Measurements from ENCODE around the gene NDOR1. TPM values are rescaled to one million over a fixed set of nuclear protein-coding genes. Genes with fewer than 3 reads are reported as not detected.

NDOR1 gene
- total and polyA plus RNA-seq, 2 of the 8 experiments (the other 6 are each of a cell fraction or from before 2014, with no cell fraction given): 25.7 to 32.3 TPM

DNA sequence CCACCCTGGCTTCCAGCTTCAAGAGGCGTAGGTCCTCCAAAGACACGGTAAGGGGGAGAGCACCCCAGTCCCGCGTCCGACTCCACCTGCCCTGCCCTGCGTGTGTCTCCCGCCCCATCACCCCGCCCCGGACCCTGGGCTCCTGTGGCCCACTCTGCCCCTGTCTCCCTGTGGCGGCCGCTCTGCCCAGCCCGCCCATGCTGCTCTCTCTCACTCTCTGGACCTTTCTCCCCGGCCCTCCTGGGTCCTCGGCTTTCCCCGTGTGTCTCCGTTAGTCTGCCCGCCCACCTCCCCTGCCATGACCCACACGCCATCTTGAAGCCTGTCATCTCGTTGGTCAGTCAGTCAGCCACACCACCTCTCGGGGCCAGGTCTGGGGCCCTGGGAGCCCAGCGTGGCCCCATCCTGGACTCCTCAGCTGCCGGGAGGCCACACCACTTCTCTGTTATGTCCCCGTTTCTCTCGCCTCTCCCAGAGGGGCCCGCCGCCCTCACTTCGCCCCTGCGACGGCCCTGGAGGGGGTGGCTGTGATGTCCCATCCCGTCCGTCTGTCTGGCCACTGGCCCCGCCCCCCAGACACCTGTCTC is 40.2 kb upstream of the NDOR1 start:
- TF ChIP-seq, protein P1, sequence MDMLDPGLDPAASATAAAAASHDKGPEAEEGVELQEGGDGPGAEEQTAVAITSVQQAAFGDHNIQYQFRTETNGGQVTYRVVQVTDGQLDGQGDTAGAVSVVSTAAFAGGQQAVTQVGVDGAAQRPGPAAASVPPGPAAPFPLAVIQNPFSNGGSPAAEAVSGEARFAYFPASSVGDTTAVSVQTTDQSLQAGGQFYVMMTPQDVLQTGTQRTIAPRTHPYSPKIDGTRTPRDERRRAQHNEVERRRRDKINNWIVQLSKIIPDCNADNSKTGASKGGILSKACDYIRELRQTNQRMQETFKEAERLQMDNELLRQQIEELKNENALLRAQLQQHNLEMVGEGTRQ (IDR thresholded peaks at IDR 0.05; ENCODE audit: low read length): no peak
- TF ChIP-seq MAFK (IDR thresholded peaks at IDR 0.05; ENCODE audit: low read depth, low read length) (no peak), POLR2AphosphoS5 (IDR thresholded peaks at IDR 0.05; ENCODE audit: low read depth, low read length) (no peak), SUZ12 (IDR thresholded peaks at IDR 0.05; ENCODE audit: low read length) (no peak), HDAC2 (IDR thresholded peaks at IDR 0.05; ENCODE audit: borderline replicate concordance in 1 of 2, low read depth in 2 of 2, low read length in 2 of 2) (no peak), TAF1 (IDR thresholded peaks at IDR 0.05; ENCODE audit: low read depth, low read length) (no peak)
- Histone ChIP-seq H2AK5ac (ENCODE audit: low read depth, low read length) (no peak overlapping the region), H3K9ac (replicated peaks in 1 of 4; ENCODE audit: extremely low read depth in 1 of 4, low read depth in 3 of 4, low read length in 3 of 4) (no peak overlapping the region), H3K23me2 (ENCODE audit: low read depth, low read length) (peaks cover 20% of the 10 kb centered on the region; the same call in 1 of the 2 replicates), H3K4me1 (replicated peaks in 1 of 4; ENCODE audit: control insufficient read depth in 3 of 4, insufficient read depth in 4 of 4, low read length in 3 of 4) (peaks cover 0 to 19% (median 16%) of the 10 kb centered on the region in 4 experiments; a peak in 6 of 7 replicates), H4K8ac (ENCODE audit: extremely low read depth, insufficient read depth, low read length) (no peak overlapping the region), H2BK120ac (replicated peaks; ENCODE audit: low read depth, low read length) (no peak overlapping the region), H3K4me3 (ENCODE audit: extremely low read depth in 1 of 4, insufficient read depth in 2 of 4, low read depth in 3 of 4, low read length in 4 of 4) (no peak overlapping the region), H3K14ac (ENCODE audit: insufficient read length) (no peak overlapping the region), H3K56ac (replicated peaks; ENCODE audit: insufficient read length, low read depth, low read length) (no peak overlapping the region), H3K23ac (ENCODE audit: insufficient read length) (no peak overlapping the region), H3K4me2 (ENCODE audit: insufficient read depth in 1 of 2, low read depth in 2 of 2, low read length in 2 of 2) (no peak overlapping the region), H4K20me1 (replicated peaks in 1 of 2; ENCODE audit: control insufficient read depth in 1 of 2, insufficient read depth in 2 of 2, low read length in 2 of 2) (peaks cover 0 to 14% of the 10 kb centered on the region in 2 experiments), H3K4ac (replicated peaks; ENCODE audit: insufficient read length, low read depth, low read length) (no peak overlapping the region), H2BK15ac (ENCODE audit: low read length) (no peak overlapping the region), H3K18ac (ENCODE audit: extremely low read depth, low read length) (no peak overlapping the region), H2BK12ac (ENCODE audit: low read depth, low read length) (no peak overlapping the region), H2BK5ac (ENCODE audit: low read depth, low read length) (no peak overlapping the region), H3K27me3 (replicated peaks in 1 of 4; ENCODE audit: control insufficient read depth in 3 of 4, extremely low read depth in 1 of 4, insufficient read depth in 3 of 4, low read length in 3 of 4) (peaks cover 66 to 98% (median 87%) of the 10 kb centered on the region in 4 experiments), H3K27ac (ENCODE audit: low read depth, low read length) (no peak overlapping the region), H3K36me3 (ENCODE audit: control insufficient read depth in 2 of 4, insufficient read depth in 4 of 4, low read length in 3 of 4) (no peaks in the 10 kb centered on the region; a peak in 1 of 8 replicates), H4K5ac (ENCODE audit: insufficient read length, low read depth, low read length) (no peak overlapping the region), H4K91ac (replicated peaks; ENCODE audit: insufficient read length, low read length) (no peak overlapping the region), H2BK20ac (ENCODE audit: low read length) (no peak overlapping the region), H3K79me2 (ENCODE audit: control insufficient read depth in 1 of 2, insufficient read depth in 2 of 2, low read length in 2 of 2) (no peaks in the 10 kb centered on the region), H3K9me3 (ENCODE audit: insufficient read depth in 2 of 2, low read depth in 1 of 2, low read length in 1 of 2) (no peaks in the 10 kb centered on the region), H3K79me1 (ENCODE audit: low read depth, low read length) (no peaks in the 10 kb centered on the region; the same call in 1 of the 2 replicates), H2AFZ (ENCODE audit: low read length) (no peak overlapping the region)
- WGBS, 2 experiments (ENCODE audit: extremely low coverage in 1 of 2, insufficient coverage in 1 of 2, insufficient read length in 1 of 2, insufficient replicate concordance in 2 of 2, low coverage in 1 of 2, low lambda C conversion rate in 2 of 2, missing lambda C conversion rate in 1 of 2): 90% methylated on average over 25 of the region's 32 CpGs; no CpG with 5 or more reads in 1 of the 2 experiments
- ChIA-PET POLR2A (ENCODE audit: partially characterized antibody) (interaction anchor here (0.7 to 1.4 kb wide), 2 partner anchors 33 to 76 kb away, joined by 3 to 4 read pairs; partner anchors contain the start of gene TUBB4B), CTCF (ENCODE audit: partially characterized antibody) (interaction anchor here (1.0 kb wide), 1 partner anchor 61 kb away, joined by 3 read pairs; no protein-coding TSS in a partner anchor)
- FAIRE-seq (no peak), DNase-seq (ENCODE audit: low read depth in 1 of 2, low spot score in 2 of 2) (no peak)

Measured in H1 (cell line).